HG03060 (cell line): ENCODE results near the gene B3GALT6.

Experiments used
- ATAC-seq: cut with Tn5 transposase; IDR thresholded peaks from one replicate; pipeline ENCODE4 v1.9.1; 2021; ENCODE audit warnings: low read depth, moderate number of reproducible peaks; ENCODE audit not compliant: unreplicated experiment

The B3GALT6 gene

DNA sequence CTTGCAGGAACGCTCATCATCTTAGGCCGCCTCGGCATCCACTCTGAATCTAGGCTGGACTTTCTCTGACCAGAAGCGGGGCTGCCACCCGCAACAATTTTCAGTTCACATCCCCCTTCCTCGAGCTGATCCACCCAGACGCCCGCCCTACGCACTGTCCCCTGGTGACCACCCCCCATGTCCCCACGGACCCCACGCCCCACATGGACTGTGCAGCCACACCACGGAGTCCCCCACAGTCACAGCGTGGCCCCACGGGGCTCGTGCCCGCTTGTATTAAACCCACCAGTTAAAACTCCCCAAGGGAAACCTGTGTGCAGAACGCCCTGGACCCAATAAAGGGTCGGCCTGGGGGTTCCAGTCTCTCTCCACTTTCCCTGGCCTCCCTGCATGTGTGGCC lies 27.5 kb downstream of the B3GALT6 start:
- no peak for ATAC-seq

DNA sequence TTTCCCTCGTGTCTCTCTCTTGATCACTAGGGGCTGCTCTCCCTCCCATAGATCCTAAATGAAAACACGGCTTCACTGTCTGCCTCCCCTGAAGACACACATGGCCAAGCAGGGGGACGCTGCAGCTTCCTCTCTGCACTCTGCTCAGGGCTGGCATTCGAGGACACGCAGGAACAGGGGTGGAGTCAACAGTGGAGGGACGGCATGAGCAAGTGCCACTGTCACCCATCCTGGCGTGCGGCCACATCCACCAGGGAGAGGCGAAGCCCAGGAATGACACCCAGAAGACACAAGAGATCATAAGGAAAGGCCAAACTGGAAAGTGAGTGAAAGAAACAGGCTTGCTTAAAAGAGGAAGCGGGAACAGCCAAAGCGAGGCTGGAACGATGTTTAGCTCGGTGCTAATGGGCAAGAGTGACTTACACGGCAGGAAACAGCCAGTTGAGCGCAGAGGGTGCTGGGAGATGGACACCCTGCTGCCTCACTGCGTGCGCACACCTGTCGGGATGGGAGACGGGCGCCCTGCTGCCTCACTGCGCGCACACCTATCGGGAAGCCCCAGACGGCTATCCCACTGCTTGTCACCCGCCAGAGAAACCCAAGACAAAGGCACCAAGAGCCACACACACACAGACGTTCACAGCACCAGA lies 28.0 kb downstream of the B3GALT6 start:
- no peak for ATAC-seq

DNA sequence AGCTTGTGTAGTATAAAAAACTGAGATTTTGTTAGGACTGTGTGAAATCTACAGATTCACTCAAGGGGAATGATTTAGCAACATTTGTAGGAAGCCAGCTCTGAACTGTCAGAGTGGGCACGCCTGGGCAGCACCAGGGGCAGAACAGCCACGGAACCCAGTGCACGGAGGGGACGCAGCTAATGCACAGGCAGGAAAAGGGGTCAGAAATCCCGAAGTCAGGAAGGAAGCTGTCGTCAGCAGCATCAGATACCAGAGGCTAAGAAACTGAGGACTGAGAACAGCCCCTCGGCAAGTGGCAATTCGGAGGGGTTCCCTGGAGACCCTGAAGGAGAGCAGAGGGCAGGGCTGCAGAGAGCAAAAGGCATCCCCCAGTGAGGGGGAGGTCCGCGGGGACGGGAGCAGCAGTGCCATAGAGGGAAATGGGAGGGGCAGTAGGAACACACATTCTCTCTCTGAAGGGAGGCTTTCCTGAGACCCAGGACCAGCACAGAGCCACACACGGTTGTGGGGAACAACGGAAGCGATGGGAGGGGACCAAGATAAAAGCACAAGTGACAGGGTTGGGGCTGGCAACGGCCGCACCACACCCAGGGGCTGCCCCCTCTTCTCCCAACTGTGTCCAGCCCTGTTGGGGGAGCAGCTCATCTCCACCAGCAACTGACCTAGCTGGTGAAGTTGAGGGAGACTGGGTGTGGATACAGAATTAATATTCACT lies 29.0 kb downstream of the B3GALT6 start:
- ATAC-seq: no peak

DNA sequence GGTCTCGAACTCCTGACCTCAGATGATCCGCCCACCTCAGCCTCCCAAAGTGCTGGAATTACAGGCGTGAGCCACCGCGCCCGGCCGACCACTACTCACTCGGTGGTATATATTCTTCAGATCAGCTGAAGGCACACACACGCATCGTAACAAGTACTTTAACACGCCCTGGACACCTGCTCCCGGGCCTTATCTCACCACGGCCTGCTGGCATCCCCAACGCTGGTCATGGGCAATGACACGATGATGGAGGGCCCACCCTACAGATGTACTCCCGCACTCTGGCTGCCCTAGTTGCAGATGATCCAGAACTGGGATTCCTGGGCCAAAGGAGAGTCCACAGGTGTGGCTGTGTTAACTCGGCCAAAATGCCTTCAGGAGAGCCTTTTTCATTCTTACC lies 30.0 kb downstream of the B3GALT6 start:
- no peak for ATAC-seq

DNA sequence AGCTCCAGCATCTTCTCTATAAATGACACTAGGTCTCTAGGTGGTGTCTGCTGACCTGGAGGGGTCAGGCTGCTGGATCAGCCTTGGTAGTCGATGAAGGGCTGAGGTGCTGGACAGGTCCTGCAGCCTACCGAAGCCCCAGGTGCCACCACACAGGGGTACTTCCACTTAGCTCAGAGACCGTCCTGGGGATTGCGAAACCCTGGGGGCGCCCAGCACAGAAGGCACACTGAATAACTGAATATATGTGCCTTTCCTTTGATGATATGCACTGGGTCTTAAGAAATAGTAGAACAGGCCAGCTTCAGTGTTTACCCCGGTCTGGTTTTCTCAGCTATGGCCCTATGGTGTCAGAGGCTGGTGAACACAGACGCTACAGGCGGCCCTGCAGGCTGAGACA lies 30.7 kb downstream of the B3GALT6 start:
- ATAC-seq: no peak

DNA sequence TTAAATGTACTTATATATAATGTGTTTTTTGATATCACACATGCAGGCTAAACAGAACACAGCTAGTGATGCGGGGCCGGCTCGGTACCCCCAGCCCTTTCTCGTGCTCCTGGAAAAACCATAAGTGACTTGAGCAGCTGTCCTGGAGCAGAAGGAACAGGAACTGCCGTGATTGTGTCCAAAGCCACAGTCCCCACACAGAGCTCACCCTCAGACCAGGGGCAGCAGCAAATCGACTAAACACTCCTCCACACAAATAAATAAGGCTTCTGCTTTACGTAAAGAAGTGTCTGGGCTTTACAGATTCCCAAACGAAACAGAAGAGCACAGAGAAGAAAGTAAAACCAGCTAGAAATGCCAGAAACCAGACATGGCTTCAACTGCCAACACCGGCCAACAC lies 32.0 kb downstream of the B3GALT6 start:
- ATAC-seq: no peak

DNA sequence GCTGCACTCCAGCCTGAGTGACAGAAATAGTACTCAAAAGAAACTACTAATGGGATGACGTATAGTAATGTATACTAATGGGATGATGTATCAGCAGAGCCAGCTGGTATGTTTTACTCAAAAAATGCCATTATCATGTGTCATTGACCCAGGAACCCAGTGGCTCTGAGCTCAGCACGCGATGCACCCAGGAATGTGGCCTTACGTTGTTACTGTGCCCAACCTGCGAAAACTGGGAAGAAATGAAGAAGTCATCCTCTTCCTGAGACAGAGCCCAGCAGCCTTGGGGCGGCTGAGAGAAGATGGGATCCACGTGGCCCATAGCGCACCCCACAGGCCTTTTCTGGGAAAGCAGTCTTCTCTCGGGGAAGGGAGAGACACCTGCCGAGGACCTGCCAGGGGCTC lies 32.8 kb downstream of the B3GALT6 start:
- ATAC-seq: no peak

DNA sequence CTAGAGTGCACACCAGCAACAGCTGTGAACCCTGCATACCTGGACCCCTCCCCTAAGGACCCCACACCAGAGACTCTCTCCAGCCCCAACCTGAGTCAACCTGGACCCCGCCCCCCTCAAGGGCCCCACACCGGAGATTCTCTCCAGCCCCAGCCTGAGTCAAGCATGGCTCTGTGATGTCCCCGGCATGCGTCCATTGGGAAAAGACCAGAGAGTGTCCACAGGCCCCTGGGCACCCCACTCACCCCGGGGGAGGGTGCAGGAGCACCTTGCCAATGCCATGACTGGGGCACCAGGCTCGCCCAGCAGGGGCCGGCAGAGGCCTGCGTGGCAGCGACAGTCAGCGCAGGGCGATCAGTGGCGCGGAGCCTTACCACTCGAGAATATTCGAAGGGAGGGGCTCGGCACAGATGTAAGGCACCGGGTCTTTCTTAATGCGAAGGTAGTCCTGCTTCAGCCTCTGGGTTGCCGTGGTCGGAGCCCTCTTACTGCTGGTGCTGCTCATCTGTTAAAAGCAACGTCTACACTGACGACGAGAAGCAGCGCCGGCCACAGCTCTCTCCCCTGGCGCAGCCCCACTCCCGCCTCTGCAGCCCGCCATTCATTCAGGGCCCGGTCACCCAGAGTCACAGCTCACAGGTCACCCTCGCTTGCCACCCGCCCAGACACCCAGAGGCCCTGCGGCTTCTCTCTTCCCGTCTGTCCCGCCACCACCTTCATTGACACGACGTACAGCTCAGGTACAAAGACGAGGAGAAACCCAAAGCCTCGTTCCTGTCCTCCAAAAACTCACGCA lies 35.6 kb downstream of the B3GALT6 start:
- no peak for ATAC-seq

DNA sequence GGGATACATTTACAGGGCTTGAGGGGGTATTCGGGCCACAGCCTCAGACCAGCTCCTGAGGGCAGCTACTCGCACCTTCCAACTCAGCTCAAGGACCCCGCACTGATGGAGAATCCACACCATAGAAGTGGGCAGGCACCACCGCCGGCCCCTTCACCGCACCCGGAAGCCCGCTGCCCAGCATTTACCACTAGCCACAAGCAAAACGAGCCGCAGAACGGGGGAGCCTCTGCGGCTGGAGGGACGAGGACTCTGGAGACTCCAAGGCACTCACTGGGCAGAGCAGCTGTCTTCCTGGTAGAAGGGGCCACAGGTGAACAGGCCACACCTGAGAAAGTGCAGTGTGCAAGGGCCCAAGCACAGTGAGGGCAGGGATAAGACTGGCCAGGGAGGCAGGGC lies 36.2 kb downstream of the B3GALT6 start:
- ATAC-seq: no peak

DNA sequence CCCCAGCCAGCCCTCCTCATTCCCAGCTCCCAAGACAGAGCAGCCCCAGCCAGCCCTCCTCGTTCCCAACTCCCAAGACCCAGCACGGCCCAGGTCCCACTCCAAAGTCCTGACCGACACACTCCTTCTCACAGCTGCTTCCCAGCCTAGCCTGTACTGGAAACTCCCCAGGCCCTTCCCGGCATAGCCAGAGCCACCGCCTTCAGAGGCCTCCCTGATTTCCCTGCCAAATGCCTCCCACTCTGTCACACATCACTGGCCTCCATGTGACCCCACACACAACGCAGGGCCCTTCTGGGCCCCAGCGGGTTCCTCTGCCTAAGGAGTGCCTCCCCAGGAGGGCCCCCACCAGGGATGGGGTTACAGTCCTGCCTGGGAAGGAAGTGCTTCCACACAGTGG lies 38.8 kb downstream of the B3GALT6 start:
- no peak for ATAC-seq

DNA sequence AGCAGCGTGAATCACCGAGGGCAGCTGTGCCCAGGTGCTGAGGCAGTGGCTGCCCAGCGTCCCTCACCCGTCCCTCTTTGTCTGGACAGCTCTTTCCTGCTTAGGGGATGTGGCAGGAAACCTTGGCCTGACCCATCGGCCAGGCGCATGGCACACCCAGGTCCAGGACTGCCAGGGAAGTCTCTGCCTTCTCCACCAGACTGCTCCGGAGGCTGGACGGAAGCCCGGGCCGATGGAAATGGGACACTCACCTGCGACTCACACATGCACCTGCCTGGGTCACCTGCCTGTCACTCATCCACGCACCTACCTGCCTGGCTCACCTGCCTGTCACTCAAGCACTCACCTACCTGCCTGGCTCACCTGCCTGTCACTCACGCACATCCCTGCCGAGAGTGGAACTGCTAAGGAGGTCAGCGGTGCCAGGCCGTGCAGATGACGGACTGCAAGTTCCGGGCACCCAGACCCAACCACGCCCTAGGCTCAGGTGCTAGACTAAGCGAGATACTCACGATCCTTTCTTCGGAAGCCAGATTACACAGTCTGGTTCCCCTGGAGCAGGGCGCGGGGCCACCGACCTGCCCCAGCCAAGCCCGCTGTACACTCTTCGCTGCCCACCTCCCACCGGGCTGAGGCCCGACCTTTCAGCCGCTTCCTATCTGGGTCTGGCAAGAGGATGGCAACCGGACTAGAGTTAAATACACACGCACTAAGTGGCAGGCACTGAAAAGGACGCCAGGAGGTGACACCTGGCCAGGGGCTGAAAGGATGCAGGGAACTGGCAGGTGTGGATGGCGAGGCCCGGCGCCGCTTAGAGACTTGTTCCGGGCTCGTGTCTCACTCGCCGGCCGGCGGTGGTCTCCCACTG lies 40.5 kb downstream of the B3GALT6 start:
- no peak for ATAC-seq

DNA sequence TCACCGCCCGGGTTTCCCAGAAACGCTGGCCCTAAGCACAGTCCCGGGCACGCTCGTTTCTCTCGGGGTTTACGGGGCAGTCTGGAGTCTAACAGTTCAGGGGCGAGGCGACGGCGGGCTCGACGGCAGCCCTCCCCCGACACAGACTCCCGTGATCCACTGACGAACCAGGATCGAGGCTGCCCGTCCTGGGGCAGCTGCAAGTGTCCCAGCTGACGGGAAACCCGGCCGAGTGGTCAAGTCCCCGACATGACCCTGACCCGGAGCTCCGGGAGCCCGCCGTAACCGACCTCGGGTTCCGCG lies 41.1 kb downstream of the B3GALT6 start:
- no peak for ATAC-seq

DNA sequence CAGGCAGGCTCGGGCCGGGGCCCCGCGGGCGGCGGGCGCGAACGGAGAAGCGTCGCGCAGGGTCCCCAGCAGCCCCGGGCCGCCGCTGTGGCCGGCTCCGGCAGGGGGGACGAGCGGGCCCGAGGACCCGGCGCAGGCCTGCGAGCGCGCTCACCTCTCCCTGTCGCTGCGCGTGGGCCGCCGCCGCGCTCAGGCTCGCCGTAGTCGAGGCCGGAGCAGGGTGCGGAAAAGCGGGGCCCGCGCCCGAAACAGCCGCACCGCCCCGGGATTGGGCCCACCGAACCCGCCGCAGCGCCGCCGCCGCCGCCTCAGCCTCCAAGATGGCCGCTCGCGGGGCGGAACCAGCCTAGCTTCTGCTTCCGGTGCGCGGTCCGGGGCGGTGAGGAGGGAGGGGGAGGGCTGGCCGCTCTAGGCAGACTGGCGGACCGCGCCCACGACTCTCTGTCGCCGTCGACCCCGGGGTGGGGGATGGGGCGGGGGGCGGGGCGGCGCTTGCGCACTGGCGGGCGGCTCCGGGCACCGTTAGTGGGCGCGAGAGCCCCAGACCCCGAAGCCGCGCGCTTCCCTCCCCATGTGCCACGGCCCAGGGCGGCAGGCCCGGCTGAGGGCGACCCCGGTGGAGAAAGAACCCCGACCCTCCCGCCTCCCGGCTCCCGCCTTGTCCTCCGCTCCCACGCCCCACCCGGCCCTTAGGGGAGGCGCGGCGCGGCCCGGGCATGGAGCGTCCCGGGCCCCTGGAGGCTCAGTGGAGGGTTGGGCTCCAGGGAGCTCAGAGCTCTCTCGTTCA lies 41.7 kb downstream of the B3GALT6 start, which contains the start of gene UBE2J2:
Gene UBE2J2, minus strand, starts transcription at position 343 of the 787 bp plus-strand sequence. CDS start 5,862 bp downstream, outside the sequence.
- no peak for ATAC-seq

DNA sequence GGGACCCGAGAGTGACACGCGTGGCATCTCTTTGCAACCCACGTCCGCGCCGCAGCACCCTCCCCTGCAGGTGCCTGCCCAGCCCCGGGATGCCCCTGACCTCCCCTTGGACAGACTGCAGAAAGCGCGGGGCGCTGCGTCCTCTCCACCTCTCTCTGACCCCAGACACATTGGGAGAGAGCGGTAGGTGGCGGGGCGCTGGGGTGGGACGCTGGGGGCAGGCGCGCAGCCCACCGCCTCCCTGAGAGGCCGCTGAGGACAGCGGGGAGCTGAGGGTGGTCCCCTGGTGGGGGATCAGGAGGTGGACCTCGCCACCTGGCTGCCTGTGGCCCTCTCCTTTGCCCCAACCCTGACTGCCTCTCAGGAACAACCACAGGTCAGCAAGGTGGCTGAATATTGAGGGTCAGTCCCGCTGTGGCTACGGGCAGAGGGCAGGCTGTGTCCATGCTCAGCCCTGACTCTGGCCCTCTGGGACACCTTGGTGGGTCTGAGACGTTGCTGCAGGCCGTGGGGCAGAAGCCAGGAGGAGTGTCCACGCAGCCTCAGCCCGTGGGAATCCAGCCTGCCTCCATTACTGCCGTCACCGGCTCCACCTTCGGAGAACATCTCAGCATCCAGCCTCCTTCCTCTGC lies 42.4 kb downstream of the B3GALT6 start:
- ATAC-seq: no peak

DNA sequence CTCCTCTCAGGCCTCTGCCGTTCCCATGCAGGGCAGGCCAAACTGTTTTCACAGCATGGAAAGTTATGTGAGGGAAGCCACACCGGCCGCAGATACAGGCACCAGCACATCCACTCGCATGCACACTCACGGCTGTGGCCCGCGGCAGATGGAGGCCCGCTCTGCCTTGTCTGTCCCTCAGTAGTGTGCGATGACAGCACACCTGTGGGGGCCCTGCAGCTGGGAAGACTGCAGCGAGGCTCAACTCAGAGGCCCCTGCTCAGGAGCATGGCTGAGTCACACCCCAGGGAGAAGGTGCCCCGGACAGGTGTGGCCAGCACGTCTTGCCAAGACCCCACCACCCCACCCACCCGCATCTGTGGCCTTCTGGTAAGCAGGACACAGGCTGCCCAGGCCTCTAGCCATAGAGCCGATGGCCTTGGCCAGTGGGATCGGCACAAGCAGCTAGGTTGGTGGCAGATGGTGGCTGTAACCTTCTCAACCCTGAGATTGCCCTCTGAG lies 42.9 kb downstream of the B3GALT6 start:
- no peak for ATAC-seq

DNA sequence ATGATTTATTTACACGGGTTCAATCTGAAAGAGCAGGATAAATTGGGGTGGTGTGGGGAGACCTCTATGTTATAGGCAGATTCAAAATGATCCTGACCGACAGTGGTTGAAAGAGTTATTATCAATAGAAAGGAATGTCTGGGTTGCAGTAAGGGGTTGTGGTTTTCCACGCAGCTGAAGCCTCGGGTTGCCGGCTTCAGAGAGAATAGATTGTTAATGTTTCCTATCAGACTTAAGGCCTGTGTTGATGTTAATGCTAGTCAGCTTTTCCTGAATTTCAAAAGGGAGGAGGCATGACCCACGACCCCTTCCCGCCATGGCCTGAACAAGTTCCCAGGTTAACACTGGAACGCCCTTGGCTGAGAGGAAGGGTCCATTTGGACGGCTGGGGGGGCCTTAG lies 43.8 kb downstream of the B3GALT6 start:
- ATAC-seq: no peak

DNA sequence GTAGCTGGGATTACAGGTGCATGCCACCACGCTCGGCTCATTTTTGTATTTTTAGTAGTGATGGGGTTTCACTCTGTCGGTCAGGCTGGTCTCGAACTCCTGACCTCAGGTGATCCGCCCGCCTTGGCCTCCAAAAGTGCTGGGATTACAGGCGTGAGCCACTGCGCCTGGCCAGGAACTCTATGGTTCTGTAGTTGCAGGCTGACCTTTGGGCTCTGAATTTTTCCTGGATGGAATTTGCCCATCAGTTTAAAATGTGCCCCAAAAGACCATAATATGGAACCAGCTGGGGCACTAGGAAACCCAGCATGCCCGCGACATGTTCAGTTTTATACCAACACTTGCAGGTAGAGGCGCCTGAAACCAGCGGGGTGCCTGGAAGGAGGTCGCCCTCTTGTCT lies 46.6 kb downstream of the B3GALT6 start:
- ATAC-seq: no peak

DNA sequence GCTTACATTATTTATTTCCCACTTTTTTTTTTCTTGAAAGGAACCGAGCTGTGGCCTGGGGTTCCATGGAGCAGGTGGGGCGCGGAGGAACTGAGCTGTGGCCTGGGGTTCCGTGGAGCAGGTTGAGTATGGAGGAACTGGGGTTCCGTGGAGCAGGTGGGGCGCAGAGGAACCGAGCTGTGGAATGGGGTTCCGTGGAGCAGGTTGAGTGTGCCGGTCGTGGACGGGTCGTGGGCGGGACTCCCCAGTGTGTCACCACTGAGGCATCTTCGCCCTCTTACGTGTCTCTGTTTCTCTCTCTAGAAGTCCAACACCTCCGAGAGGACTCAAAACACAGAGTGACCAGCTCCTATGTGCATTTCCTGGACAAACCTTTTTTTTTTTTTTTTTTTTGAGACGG lies 47.0 kb downstream of the B3GALT6 start:
- ATAC-seq: no peak

DNA sequence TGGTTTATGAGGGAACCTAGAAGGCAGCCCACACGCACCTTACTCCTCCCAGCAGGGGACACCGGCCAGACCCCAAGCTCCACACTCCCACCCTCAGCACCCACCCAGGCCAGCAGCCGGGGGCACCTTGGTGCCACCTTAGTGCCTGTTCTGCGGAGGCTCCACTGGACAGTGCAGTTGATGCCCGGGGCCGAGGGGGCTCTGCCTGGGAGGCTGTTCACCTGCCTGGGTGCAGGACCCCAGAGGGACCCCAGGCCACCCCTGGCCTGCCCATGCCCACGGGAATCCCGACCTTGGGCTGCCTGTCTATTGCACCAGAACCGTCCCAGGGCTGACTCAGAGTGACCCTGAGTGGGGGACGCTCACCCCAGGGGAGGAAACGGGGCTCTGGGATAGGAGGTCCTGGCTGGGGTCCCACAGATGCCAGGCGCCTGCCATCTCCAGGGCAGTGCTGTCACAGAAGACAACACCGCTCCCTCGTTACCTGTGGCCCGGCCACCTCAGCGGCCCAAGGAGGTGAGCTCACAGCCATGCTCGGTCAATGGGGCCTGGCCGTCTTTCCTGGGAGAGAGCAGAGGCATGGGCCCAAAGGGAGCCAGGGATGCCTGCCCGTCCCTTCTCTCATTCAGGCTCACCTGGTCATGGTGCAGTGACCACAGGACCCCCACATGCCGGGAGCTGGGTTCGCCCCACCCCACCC lies 48.9 kb downstream of the B3GALT6 start:
- ATAC-seq: no peak
